ENCODE results near the gene TMTC2.
A peak's percentile ranks its signal among the peaks of the same experiment; 100 is the strongest.

The TMTC2 gene

GRCh38 chr12:82855872-82856271 lies 169.2 kb downstream of the TMTC2 start:
- no peak for DNase-seq

GRCh38 chr12:82857276-82857675 lies 170.6 kb downstream of the TMTC2 start:
- DNase-seq = no peak

- no peak for DNase-seq
Measured at GRCh38 chr12:82857911-82858533, 171.3 kb downstream of the TMTC2 start.

GRCh38 chr12:82858534-82858917 lies 171.8 kb downstream of the TMTC2 start:
- no peak for DNase-seq

- no peak for DNase-seq
Measured at GRCh38 chr12:82862069-82862841, 175.5 kb downstream of the TMTC2 start.

- DNase-seq = no peak
Measured at GRCh38 chr12:82862876-82863649, 176.4 kb downstream of the TMTC2 start.

- no peak for DNase-seq
Measured at GRCh38 chr12:82866227-82866775, 179.6 kb downstream of the TMTC2 start.

GRCh38 chr12:82866946-82867345 lies 180.2 kb downstream of the TMTC2 start:
- DNase-seq = no peak

- no peak for DNase-seq
Measured at GRCh38 chr12:82867762-82868500, 181.2 kb downstream of the TMTC2 start.

- DNase-seq = no peak
Measured at GRCh38 chr12:82870771-82871377, 184.2 kb downstream of the TMTC2 start.

GRCh38 chr12:82872088-82872487 lies 185.4 kb downstream of the TMTC2 start:
- DNase-seq = no peak

- DNase-seq = no peak
Measured at GRCh38 chr12:82873309-82873708, 186.6 kb downstream of the TMTC2 start.

GRCh38 chr12:82873951-82874350 lies 187.2 kb downstream of the TMTC2 start:
- no peak for DNase-seq

- DNase-seq = no peak
Measured at GRCh38 chr12:82874945-82875344, 188.2 kb downstream of the TMTC2 start.

- peak; percentile 67 for DNase-seq
Measured at GRCh38 chr12:82876075-82876474, 189.4 kb downstream of the TMTC2 start.

- DNase-seq = no peak
Measured at GRCh38 chr12:82877963-82878362, 191.3 kb downstream of the TMTC2 start.

- no peak for DNase-seq
Measured at GRCh38 chr12:82880442-82880901, 193.8 kb downstream of the TMTC2 start.

- no peak for DNase-seq
Measured at GRCh38 chr12:82883394-82884355, 197.0 kb downstream of the TMTC2 start.

GRCh38 chr12:82886671-82887340 lies 200.1 kb downstream of the TMTC2 start:
- DNase-seq = no peak

- DNase-seq = no peak
Measured at GRCh38 chr12:82893896-82894295, 207.2 kb downstream of the TMTC2 start.
